ENCODE measurements around the gene CPED1. TPM values are rescaled to one million over a fixed set of nuclear protein-coding genes. Genes with fewer than 3 reads are reported as not detected.
"Not testable (repeated sequence)": the region's sequence is repeated elsewhere in the genome, so short reads cannot be mapped to it uniquely, and the experiment has no call there.

Gene CPED1
- total and polyA plus RNA-seq, 7 experiments from 2014 or later = 0.10 to 4.5 (median 0.40) TPM; not detected in 2

DNA sequence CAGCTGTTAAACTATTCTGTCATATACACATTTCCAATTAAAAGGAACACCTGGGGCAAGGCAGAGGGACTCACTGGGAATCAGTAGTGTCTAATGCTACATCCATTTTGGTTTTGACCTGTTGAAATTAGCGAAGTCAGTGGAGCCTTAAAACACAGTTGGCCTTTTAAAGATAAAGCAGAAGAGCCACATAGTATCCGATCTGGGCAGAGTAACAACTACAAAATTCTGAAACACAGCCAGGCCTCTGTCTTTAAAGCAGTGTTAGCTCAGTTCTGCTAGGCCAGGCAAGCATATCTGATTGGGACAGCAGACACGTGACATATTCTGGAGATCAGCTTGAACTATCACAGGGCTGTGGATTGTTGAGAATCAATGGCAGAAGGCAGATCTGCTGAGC is 222.7 kb downstream of the CPED1 start:
- H3K4me3 Mint-ChIP-seq = no peak overlapping the region
- H3K27ac ChIP-seq (ENCODE audit: low read depth, low read length) = no peak overlapping the region
- intact Hi-C loops (cut with micrococcal nuclease) = no loop called here
- CTCF ChIA-PET = no interaction called here
- peaks cover 0 to 4% (median 0%) of the 10 kb centered on the region in 5 donors for H3K27me3 Mint-ChIP-seq
- H3K27ac Mint-ChIP-seq = no peak overlapping the region
- no peak overlapping the region for H3K4me3 ChIP-seq (ENCODE audit: low read length)
- no peaks in the 10 kb centered on the region for H3K9me3 ChIP-seq (ENCODE audit: control insufficient read depth in 2 of 3, low read length in 3 of 3)
- DNase-seq (no peak), ATAC-seq (no peak)
- POLR2A ChIA-PET = no interaction called here
- H3K9me3 Mint-ChIP-seq = no peaks in the 10 kb centered on the region
- H3K36me3 ChIP-seq (ENCODE audit: control insufficient read depth in 2 of 3, insufficient read depth in 3 of 3, low read length in 3 of 3) = no peaks in the 10 kb centered on the region
- H3K36me3 Mint-ChIP-seq = no peaks in the 10 kb centered on the region
- H3K27me3 ChIP-seq (ENCODE audit: control insufficient read depth in 2 of 2, insufficient read depth in 2 of 2, low read length in 2 of 2) = no peaks in the 10 kb centered on the region
- H3K4me1 ChIP-seq (ENCODE audit: control insufficient read depth in 2 of 2, insufficient read depth in 2 of 2, low read length in 2 of 2) = no peaks in the 10 kb centered on the region
- no peaks in the 10 kb centered on the region for H3K4me1 Mint-ChIP-seq

DNA sequence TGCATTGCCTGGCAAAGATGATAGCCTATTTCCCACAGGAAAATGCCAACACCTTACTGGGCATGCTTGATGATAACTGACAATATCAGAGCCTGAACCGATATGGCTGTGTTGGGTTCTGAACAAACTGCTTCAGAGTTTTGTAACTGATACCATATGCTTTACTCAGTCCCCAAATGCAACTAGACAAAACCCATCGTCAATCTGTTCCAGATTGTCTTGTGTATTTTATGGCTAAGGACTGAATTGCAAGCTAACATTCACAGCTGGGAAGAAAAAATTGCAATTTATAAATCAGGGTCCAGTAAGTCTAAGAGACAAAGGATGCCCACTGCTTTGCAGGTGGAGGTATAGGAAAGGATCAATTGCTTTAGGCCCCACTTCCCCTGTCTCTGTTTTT is 223.5 kb downstream of the CPED1 start:
- Mint-ChIP-seq H3K4me3 (no peak overlapping the region), H3K36me3 (no peaks in the 10 kb centered on the region), H3K27ac (no peak overlapping the region), H3K27me3 (peaks cover 0 to 4% (median 0%) of the 10 kb centered on the region in 5 donors), H3K9me3 (no peaks in the 10 kb centered on the region), H3K4me1 (no peaks in the 10 kb centered on the region)
- intact Hi-C loops (cut with micrococcal nuclease) = no loop called here
- Histone ChIP-seq H3K4me1 (ENCODE audit: control insufficient read depth in 2 of 2, insufficient read depth in 2 of 2, low read length in 2 of 2) (no peaks in the 10 kb centered on the region), H3K27ac (ENCODE audit: low read depth, low read length) (no peak overlapping the region), H3K36me3 (ENCODE audit: control insufficient read depth in 2 of 3, insufficient read depth in 3 of 3, low read length in 3 of 3) (no peaks in the 10 kb centered on the region), H3K4me3 (ENCODE audit: low read length) (no peak overlapping the region), H3K27me3 (ENCODE audit: control insufficient read depth in 2 of 2, insufficient read depth in 2 of 2, low read length in 2 of 2) (no peaks in the 10 kb centered on the region), H3K9me3 (ENCODE audit: control insufficient read depth in 2 of 3, low read length in 3 of 3) (no peaks in the 10 kb centered on the region)
- no peak for DNase-seq
- POLR2A ChIA-PET = no interaction called here
- CTCF ChIA-PET = no interaction called here
- ATAC-seq = no peak

DNA sequence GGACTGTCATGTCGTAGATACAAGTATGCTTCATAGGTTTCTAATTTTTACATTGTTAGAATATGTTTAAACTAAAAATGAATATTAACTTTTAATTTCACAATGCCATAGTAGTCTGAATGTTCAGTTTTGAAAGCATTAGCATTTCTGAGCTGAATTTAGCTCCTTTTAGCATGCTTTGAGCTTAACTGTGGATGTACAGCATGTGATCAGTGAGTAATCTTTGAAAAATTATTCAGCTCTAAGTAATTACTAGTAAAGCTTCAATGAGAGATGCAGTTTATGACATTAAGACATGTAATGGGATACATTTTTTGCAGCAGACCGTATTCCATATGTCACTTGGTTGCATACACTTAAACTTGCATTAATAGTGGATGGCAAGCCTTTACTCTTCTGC is 226.1 kb downstream of the CPED1 start:
- H3K9me3 Mint-ChIP-seq = peaks cover 0 to 5% (median 0%) of the 10 kb centered on the region in 11 donors
- Histone ChIP-seq H3K27me3 (ENCODE audit: control insufficient read depth in 2 of 2, insufficient read depth in 2 of 2, low read length in 2 of 2) (no peaks in the 10 kb centered on the region), H3K9me3 (ENCODE audit: control insufficient read depth in 2 of 3, low read length in 3 of 3) (no peaks in the 10 kb centered on the region), H3K4me3 (ENCODE audit: low read length) (no peak overlapping the region), H3K27ac (ENCODE audit: low read depth, low read length) (no peak overlapping the region), H3K4me1 (ENCODE audit: control insufficient read depth in 2 of 2, insufficient read depth in 2 of 2, low read length in 2 of 2) (no peaks in the 10 kb centered on the region), H3K36me3 (ENCODE audit: control insufficient read depth in 2 of 3, insufficient read depth in 3 of 3, low read length in 3 of 3) (no peaks in the 10 kb centered on the region)
- H3K4me3 Mint-ChIP-seq = no peak overlapping the region
- no peak for ATAC-seq
- CTCF ChIA-PET = no interaction called here
- no peak overlapping the region for H3K27ac Mint-ChIP-seq
- no peaks in the 10 kb centered on the region for H3K36me3 Mint-ChIP-seq
- intact Hi-C loops (cut with micrococcal nuclease) = no loop called here
- DNase-seq = no peak
- H3K27me3 Mint-ChIP-seq = peaks cover 0 to 7% (median 0%) of the 10 kb centered on the region in 5 donors
- H3K4me1 Mint-ChIP-seq = no peaks in the 10 kb centered on the region
- POLR2A ChIA-PET = no interaction called here

DNA sequence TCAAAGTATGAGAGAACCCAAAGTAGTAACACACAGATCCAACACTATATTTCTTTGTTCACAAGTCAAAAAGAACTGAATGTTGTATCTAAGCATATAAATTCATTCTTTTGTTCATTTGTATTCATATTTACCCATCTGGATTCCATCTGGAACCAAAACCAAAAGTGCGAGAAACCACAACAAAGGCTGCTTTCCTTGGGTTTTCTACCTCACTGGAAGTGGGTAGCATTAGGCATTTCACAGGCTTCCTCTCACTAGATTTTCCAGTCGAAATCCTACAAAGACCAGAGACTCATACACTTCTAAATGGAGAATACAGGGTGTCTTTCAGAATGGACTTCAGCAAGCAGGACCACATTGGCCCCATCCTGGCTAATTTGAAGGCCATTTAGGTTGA is 230.5 kb downstream of the CPED1 start:
- ATAC-seq (no peak), DNase-seq (no peak)
- H3K4me3 Mint-ChIP-seq = no peak overlapping the region
- H3K27ac Mint-ChIP-seq = no peak overlapping the region
- H3K4me1 Mint-ChIP-seq = no peaks in the 10 kb centered on the region
- no peak overlapping the region for H3K27ac ChIP-seq (ENCODE audit: low read depth, low read length)
- H3K4me1 ChIP-seq (ENCODE audit: control insufficient read depth in 2 of 2, insufficient read depth in 2 of 2, low read length in 2 of 2) = no peaks in the 10 kb centered on the region
- H3K36me3 ChIP-seq (ENCODE audit: control insufficient read depth in 2 of 3, insufficient read depth in 3 of 3, low read length in 3 of 3) = no peaks in the 10 kb centered on the region
- peaks cover 0 to 7% (median 0%) of the 10 kb centered on the region in 5 donors for H3K27me3 Mint-ChIP-seq
- H3K9me3 ChIP-seq (ENCODE audit: control insufficient read depth in 2 of 3, low read length in 3 of 3) = no peaks in the 10 kb centered on the region
- H3K4me3 ChIP-seq (ENCODE audit: low read length) = no peak overlapping the region
- POLR2A ChIA-PET = no interaction called here
- H3K27me3 ChIP-seq (ENCODE audit: control insufficient read depth in 2 of 2, insufficient read depth in 2 of 2, low read length in 2 of 2) = no peaks in the 10 kb centered on the region
- H3K9me3 Mint-ChIP-seq = peaks cover 0 to 20% (median 6%) of the 10 kb centered on the region in 11 donors
- H3K36me3 Mint-ChIP-seq = no peaks in the 10 kb centered on the region
- CTCF ChIA-PET = no interaction called here
- intact Hi-C loops (cut with micrococcal nuclease) = no loop called here

DNA sequence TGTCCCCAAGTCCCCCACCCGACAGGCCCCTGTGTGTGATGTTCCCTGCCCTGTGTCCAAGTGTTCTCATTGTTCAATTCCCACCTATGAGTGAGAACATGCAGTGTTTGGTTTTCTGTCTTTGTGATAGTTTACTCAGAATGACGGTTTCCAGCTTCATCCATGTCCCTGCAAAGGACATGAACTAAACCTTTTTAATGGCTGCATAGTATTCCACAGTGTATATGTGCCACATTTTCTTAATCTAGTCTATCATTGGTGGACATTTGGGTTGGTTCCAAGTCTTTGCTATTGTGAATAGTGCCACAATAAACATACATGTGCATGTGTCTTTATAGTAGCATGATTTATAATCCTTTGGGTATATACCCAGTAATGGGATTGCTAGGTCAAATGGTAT is 232.6 kb downstream of the CPED1 start:
- CTCF ChIA-PET; H3K36me3 Mint-ChIP-seq; ATAC-seq; H3K27me3 ChIP-seq (ENCODE audit: control insufficient read depth in 2 of 2, insufficient read depth in 2 of 2, low read length in 2 of 2); intact Hi-C loops (cut with micrococcal nuclease); H3K4me1 ChIP-seq (ENCODE audit: control insufficient read depth in 2 of 2, insufficient read depth in 2 of 2, low read length in 2 of 2); H3K4me1 Mint-ChIP-seq; H3K36me3 ChIP-seq (ENCODE audit: control insufficient read depth in 2 of 3, insufficient read depth in 3 of 3, low read length in 3 of 3); DNase-seq; H3K9me3 ChIP-seq (ENCODE audit: control insufficient read depth in 2 of 3, low read length in 3 of 3); H3K4me3 Mint-ChIP-seq; H3K4me3 ChIP-seq (ENCODE audit: low read length); POLR2A ChIA-PET; H3K27ac ChIP-seq (ENCODE audit: low read depth, low read length); H3K27ac Mint-ChIP-seq: not testable (repeated sequence)
- Mint-ChIP-seq H3K27me3 (peaks cover 0 to 11% (median 5%) of the 10 kb centered on the region in 5 donors), H3K9me3 (peaks cover 0 to 24% (median 10%) of the 10 kb centered on the region in 11 donors)

DNA sequence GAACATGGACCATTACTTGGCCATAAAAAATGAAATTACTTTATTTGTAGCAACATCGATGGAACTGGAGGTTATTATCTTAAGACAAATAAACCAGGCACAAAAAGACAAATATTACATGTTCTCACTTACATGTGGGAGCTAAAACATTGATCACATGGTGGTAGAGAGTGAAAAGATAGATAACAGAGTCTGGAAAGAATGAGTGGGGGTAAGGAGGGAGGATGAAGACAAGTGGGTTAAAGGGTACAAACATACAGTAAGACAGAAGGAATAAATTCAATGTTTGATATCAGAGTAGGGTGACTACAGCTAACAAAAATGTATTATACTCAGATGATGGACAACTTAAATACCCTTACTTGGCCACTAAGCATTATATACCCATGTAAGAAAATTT is 240.3 kb downstream of the CPED1 start:
- CTCF ChIA-PET = no interaction called here

DNA sequence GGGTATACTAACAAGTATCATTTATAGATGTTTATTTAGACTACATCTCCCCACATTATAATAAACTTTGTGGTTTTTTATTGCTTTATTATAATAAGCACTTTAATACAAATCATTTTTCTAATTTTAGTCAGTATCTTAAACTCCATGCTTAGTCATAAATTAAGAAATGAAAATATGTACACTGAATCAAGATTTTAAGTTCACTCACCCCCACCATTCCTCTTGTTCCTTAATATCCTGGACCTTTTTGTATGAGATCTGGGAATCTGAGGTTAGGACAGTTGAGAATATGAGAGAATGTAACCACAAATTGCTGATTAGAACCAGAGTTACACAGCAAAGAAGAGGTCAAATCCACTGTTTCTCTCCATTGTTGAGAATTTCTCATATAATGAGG is 246.7 kb downstream of the CPED1 start:
- H3K27ac ChIP-seq (ENCODE audit: low read depth, low read length) = no peak overlapping the region
- peaks cover 0 to 15% (median 9%) of the 10 kb centered on the region in 5 donors for H3K27me3 Mint-ChIP-seq
- H3K36me3 Mint-ChIP-seq = no peaks in the 10 kb centered on the region
- H3K27me3 ChIP-seq (ENCODE audit: control insufficient read depth in 2 of 2, insufficient read depth in 2 of 2, low read length in 2 of 2) = no peaks in the 10 kb centered on the region
- no peak overlapping the region for H3K27ac Mint-ChIP-seq
- POLR2A ChIA-PET = no interaction called here
- intact Hi-C loops (cut with micrococcal nuclease) = no loop called here
- H3K36me3 ChIP-seq (ENCODE audit: control insufficient read depth in 2 of 3, insufficient read depth in 3 of 3, low read length in 3 of 3) = no peaks in the 10 kb centered on the region
- peaks cover 0 to 5% (median 0%) of the 10 kb centered on the region in 11 donors for H3K9me3 Mint-ChIP-seq
- no peaks in the 10 kb centered on the region for H3K4me1 ChIP-seq (ENCODE audit: control insufficient read depth in 2 of 2, insufficient read depth in 2 of 2, low read length in 2 of 2)
- CTCF ChIA-PET = no interaction called here
- H3K9me3 ChIP-seq (ENCODE audit: control insufficient read depth in 2 of 3, low read length in 3 of 3) = no peaks in the 10 kb centered on the region
- ATAC-seq (no peak), DNase-seq (no peak)
- H3K4me1 Mint-ChIP-seq = no peaks in the 10 kb centered on the region
- H3K4me3 ChIP-seq (ENCODE audit: low read length) = no peak overlapping the region
- no peak overlapping the region for H3K4me3 Mint-ChIP-seq

More for the DNA sequence above, 240.3 kb downstream of the CPED1 start:
- Mint-ChIP-seq H3K27ac (no peak overlapping the region), H3K4me3 (no peak overlapping the region), H3K36me3 (no peaks in the 10 kb centered on the region), H3K27me3 (peaks cover 0 to 23% (median 13%) of the 10 kb centered on the region in 5 donors), H3K9me3 (peaks cover 0 to 10% (median 5%) of the 10 kb centered on the region in 11 donors), H3K4me1 (no peaks in the 10 kb centered on the region)
- Histone ChIP-seq H3K36me3 (ENCODE audit: control insufficient read depth in 2 of 3, insufficient read depth in 3 of 3, low read length in 3 of 3) (no peaks in the 10 kb centered on the region), H3K4me3 (ENCODE audit: low read length) (no peak overlapping the region), H3K9me3 (ENCODE audit: control insufficient read depth in 2 of 3, low read length in 3 of 3) (no peaks in the 10 kb centered on the region), H3K27me3 (ENCODE audit: control insufficient read depth in 2 of 2, insufficient read depth in 2 of 2, low read length in 2 of 2) (no peaks in the 10 kb centered on the region), H3K27ac (ENCODE audit: low read depth, low read length) (no peak overlapping the region), H3K4me1 (ENCODE audit: control insufficient read depth in 2 of 2, insufficient read depth in 2 of 2, low read length in 2 of 2) (no peaks in the 10 kb centered on the region)
- POLR2A ChIA-PET = no interaction called here
- DNase-seq (no peak), ATAC-seq (no peak)
- intact Hi-C loops (cut with micrococcal nuclease) = no loop called here
